Muscle layer of colon (tissue), 2 donors: ENCODE measurements around the gene ADGB.

Experiments used
- H3K27ac ChIP-seq: one replicate; pipeline ENCODE4 v1.7.0; 2013; ENCODE audit warnings: low read depth, mild to moderate bottlenecking, low read length, moderate library complexity
- H3K27me3 ChIP-seq, 2 donors: one replicate each; pipeline ENCODE4 v1.7.0; 2013; ENCODE audit warnings: low read length in 2 of 2, mild to moderate bottlenecking in 2 of 2; ENCODE audit not compliant: insufficient read depth in 2 of 2, control insufficient read depth in 1 of 2
- H3K36me3 ChIP-seq: one replicate; pipeline ENCODE4 v1.7.0; 2013; ENCODE audit warnings: mild to moderate bottlenecking, low read length; ENCODE audit not compliant: insufficient read depth
- H3K4me1 ChIP-seq: one replicate; pipeline ENCODE4 v1.7.0; 2013; ENCODE audit warnings: mild to moderate bottlenecking, low read length; ENCODE audit not compliant: insufficient read depth
- H3K4me3 ChIP-seq, 2 donors: one replicate each; pipeline ENCODE4 v1.7.0; 2013; ENCODE audit warnings: low read length in 2 of 2, low read depth in 1 of 2, mild to moderate bottlenecking in 1 of 2, moderate library complexity in 1 of 2
- H3K9ac ChIP-seq: one replicate; pipeline ENCODE4 v1.7.0; 2013; ENCODE audit warnings: low read length
- H3K9me3 ChIP-seq: one replicate; pipeline ENCODE4 v1.7.0; 2013; ENCODE audit warnings: mild to moderate bottlenecking, low read length
- donor health status: abdominal sarcoma.
- donor health status: Adenocarcinoma of cecum.

Gene ADGB

GRCh38 chr6:146689806-146690205 is 91.0 kb downstream of the ADGB start:
- no peak overlapping the region for H3K9ac ChIP-seq
- H3K9me3 ChIP-seq: no peaks in the 10 kb centered on the region
- H3K36me3 ChIP-seq: no peaks in the 10 kb centered on the region
- H3K4me3 ChIP-seq: no peak overlapping the region
- no peak overlapping the region for H3K27ac ChIP-seq
- H3K4me1 ChIP-seq: no peaks in the 10 kb centered on the region
- no peaks in the 10 kb centered on the region for H3K27me3 ChIP-seq

GRCh38 chr6:146693342-146693741 is 94.6 kb downstream of the ADGB start:
- Histone ChIP-seq H3K4me1 (no peaks in the 10 kb centered on the region), H3K9ac (no peak overlapping the region), H3K4me3 (no peak overlapping the region), H3K36me3 (no peaks in the 10 kb centered on the region), H3K27ac (no peak overlapping the region), H3K27me3 (no peaks in the 10 kb centered on the region), H3K9me3 (no peaks in the 10 kb centered on the region)

- Histone ChIP-seq H3K27me3 (no peaks in the 10 kb centered on the region), H3K27ac (no peak overlapping the region), H3K36me3 (no peaks in the 10 kb centered on the region), H3K9me3 (no peaks in the 10 kb centered on the region), H3K4me1 (no peaks in the 10 kb centered on the region), H3K4me3 (no peak overlapping the region), H3K9ac (no peak overlapping the region)
These were observed 99.1 kb downstream of the ADGB start for GRCh38 chr6:146697921-146698320.

- Histone ChIP-seq H3K36me3 (no peaks in the 10 kb centered on the region), H3K4me1 (no peaks in the 10 kb centered on the region), H3K9me3 (no peaks in the 10 kb centered on the region), H3K9ac (no peak overlapping the region), H3K27ac (no peak overlapping the region), H3K27me3 (no peaks in the 10 kb centered on the region), H3K4me3 (no peak overlapping the region)
These were observed 101.4 kb downstream of the ADGB start for GRCh38 chr6:146700078-146700686.

- Histone ChIP-seq H3K4me1 (no peaks in the 10 kb centered on the region), H3K27me3 (no peaks in the 10 kb centered on the region), H3K27ac (no peak overlapping the region), H3K9ac (no peak overlapping the region), H3K9me3 (no peaks in the 10 kb centered on the region), H3K36me3 (no peaks in the 10 kb centered on the region), H3K4me3 (no peak overlapping the region)
These were observed 102.9 kb downstream of the ADGB start for GRCh38 chr6:146701632-146702031.

GRCh38 chr6:146709036-146709622 is 110.4 kb downstream of the ADGB start:
- no peaks in the 10 kb centered on the region for H3K9me3 ChIP-seq
- no peaks in the 10 kb centered on the region for H3K4me1 ChIP-seq
- H3K27ac ChIP-seq: no peak overlapping the region
- no peak overlapping the region for H3K4me3 ChIP-seq
- no peaks in the 10 kb centered on the region for H3K27me3 ChIP-seq
- H3K36me3 ChIP-seq: no peaks in the 10 kb centered on the region
- no peak overlapping the region for H3K9ac ChIP-seq

- Histone ChIP-seq H3K9me3 (no peaks in the 10 kb centered on the region), H3K27ac (no peak overlapping the region), H3K9ac (no peak overlapping the region), H3K36me3 (no peaks in the 10 kb centered on the region), H3K4me1 (no peaks in the 10 kb centered on the region), H3K27me3 (no peaks in the 10 kb centered on the region), H3K4me3 (no peak overlapping the region)
These were observed 120.6 kb downstream of the ADGB start for GRCh38 chr6:146719387-146719786.

GRCh38 chr6:146739696-146740095 is 140.9 kb downstream of the ADGB start:
- Histone ChIP-seq H3K9me3 (no peaks in the 10 kb centered on the region), H3K4me1 (no peaks in the 10 kb centered on the region), H3K27ac (no peak overlapping the region), H3K36me3 (no peaks in the 10 kb centered on the region), H3K27me3 (no peaks in the 10 kb centered on the region), H3K4me3 (no peak overlapping the region), H3K9ac (no peak overlapping the region)

GRCh38 chr6:146741609-146742008 is 142.8 kb downstream of the ADGB start:
- Histone ChIP-seq H3K4me1 (no peaks in the 10 kb centered on the region), H3K27me3 (no peaks in the 10 kb centered on the region), H3K36me3 (no peaks in the 10 kb centered on the region), H3K9ac (no peak overlapping the region), H3K9me3 (no peaks in the 10 kb centered on the region), H3K4me3 (no peak overlapping the region), H3K27ac (no peak overlapping the region)

- H3K9me3 ChIP-seq: no peaks in the 10 kb centered on the region
- no peak overlapping the region for H3K27ac ChIP-seq
- no peaks in the 10 kb centered on the region for H3K27me3 ChIP-seq
- no peaks in the 10 kb centered on the region for H3K36me3 ChIP-seq
- H3K4me3 ChIP-seq: no peak overlapping the region
- no peaks in the 10 kb centered on the region for H3K4me1 ChIP-seq
- H3K9ac ChIP-seq: no peak overlapping the region
These were observed 154.5 kb downstream of the ADGB start for GRCh38 chr6:146753306-146753705.

- no peak overlapping the region for H3K9ac ChIP-seq
- no peaks in the 10 kb centered on the region for H3K27me3 ChIP-seq
- H3K36me3 ChIP-seq: no peaks in the 10 kb centered on the region
- H3K9me3 ChIP-seq: no peaks in the 10 kb centered on the region
- no peaks in the 10 kb centered on the region for H3K4me1 ChIP-seq
- H3K4me3 ChIP-seq: no peak overlapping the region
- no peak overlapping the region for H3K27ac ChIP-seq
These were observed 168.9 kb downstream of the ADGB start for GRCh38 chr6:146767632-146768031.

GRCh38 chr6:146768722-146769121 is 169.9 kb downstream of the ADGB start:
- no peak overlapping the region for H3K4me3 ChIP-seq
- no peaks in the 10 kb centered on the region for H3K9me3 ChIP-seq
- no peaks in the 10 kb centered on the region for H3K4me1 ChIP-seq
- no peaks in the 10 kb centered on the region for H3K36me3 ChIP-seq
- no peaks in the 10 kb centered on the region for H3K27me3 ChIP-seq
- H3K27ac ChIP-seq: no peak overlapping the region
- H3K9ac ChIP-seq: no peak overlapping the region
